NCI-H2171 treated with DMSO at 0.1 percent for 48 hours (cell line): ENCODE data around the gene CCNY.
"Not testable (repeated sequence)": the region's sequence is repeated elsewhere in the genome, so short reads cannot be mapped to it uniquely, and the experiment has no call there.

Experiments
- DNase-seq: peaks from one replicate; lab custom pipeline; 2025; lab: John Stamatoyannopoulos, UW

Gene CCNY

DNA sequence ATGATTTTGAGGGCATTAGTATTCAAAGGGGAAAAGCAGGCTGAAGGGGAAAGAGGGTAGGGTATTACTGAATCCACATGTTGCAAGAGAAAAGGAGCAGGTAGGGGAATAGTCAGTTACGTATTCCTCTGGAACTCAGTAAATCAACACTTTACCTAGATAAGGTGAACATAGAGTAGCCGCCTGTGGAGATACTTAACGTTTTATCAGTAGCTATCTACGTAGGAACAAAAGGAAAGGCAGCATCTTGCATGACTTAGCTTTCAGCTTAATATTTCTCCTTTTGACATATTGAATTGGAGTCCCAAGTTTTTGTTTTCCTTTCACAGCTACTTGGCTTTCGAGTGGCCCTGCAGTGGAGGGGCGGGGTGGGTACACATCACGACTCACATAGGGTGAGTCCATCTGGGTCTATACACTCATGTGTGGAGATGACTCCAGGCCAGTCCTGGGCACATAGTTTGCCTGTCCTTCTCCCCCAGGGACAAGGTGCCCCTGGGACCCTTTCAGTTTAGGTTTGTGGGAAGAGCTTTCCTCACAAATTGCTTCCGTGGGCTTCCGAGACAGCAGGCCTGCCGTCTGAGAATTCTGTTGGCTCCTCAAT is 48.1 kb downstream of the CCNY start:
- no peak for DNase-seq

DNA sequence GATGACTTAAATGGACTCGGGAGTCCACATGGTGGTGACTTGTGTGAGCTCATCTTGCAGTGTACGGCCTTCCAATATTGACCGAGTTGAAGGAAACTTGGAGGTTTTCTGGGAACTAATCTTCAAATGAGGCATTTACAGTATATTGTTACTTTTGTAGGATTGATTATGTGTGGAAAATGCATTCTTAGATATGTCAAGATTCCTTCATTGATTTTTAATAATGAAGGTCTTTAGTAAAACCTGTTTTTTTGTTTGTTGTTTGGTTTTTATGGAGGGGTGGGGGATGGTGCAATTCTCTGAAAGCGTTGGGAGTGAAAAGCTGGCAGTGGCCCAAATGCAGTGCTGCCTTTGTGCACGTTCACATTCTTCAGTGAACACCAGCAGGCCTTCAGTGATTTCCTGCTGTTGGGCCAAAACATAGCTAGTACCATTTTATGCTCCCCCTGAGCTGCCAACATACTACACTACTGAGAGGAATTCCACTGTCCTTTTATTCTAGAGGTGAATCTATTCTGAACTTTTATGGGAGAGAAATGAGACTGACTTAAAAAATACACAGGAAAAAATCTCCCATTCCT is 50.4 kb downstream of the CCNY start:
- DNase-seq, result no peak

GRCh38 chr10:35387768-35388167 is 51.5 kb downstream of the CCNY start:
- no peak for DNase-seq

GRCh38 chr10:35388197-35388596 is 51.9 kb downstream of the CCNY start:
- no peak for DNase-seq

- no peak for DNase-seq
Observed at GRCh38 chr10:35388682-35389081, 52.4 kb downstream of the CCNY start.

DNA sequence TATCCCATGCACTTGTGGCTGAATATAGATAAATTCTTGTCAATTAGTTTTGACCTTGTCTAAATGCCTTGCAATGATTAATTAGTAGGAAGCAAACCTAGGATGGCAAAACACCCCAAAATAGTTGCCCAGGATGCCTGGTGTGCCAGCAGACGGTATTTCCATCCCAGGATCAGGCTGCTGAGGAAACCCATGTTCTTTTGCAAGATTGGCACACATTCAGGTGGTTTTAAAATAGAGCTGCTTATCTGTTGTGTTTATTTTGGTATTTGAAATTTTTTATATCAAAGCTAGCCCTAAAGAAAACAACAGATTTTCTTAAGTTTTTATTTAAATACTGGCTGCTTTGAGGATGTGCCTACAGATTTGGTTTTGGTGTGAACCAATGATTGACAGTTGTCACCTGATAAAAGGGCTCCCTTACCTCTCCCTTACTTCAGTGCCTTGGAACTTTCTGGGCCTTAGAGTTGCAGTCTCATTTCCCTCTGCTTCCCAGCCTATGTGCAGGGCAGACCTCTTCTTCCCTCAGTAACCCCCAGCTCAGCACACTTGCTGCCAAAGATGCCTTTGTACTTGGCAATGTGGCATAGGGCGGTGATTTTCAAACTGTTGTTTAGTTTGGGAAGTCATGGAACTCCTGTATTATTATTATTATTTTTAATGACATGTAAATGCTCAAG is 54.0 kb downstream of the CCNY start:
- DNase-seq, result no peak

- no peak for DNase-seq
Observed at GRCh38 chr10:35390843-35391152, 54.5 kb downstream of the CCNY start.

DNA sequence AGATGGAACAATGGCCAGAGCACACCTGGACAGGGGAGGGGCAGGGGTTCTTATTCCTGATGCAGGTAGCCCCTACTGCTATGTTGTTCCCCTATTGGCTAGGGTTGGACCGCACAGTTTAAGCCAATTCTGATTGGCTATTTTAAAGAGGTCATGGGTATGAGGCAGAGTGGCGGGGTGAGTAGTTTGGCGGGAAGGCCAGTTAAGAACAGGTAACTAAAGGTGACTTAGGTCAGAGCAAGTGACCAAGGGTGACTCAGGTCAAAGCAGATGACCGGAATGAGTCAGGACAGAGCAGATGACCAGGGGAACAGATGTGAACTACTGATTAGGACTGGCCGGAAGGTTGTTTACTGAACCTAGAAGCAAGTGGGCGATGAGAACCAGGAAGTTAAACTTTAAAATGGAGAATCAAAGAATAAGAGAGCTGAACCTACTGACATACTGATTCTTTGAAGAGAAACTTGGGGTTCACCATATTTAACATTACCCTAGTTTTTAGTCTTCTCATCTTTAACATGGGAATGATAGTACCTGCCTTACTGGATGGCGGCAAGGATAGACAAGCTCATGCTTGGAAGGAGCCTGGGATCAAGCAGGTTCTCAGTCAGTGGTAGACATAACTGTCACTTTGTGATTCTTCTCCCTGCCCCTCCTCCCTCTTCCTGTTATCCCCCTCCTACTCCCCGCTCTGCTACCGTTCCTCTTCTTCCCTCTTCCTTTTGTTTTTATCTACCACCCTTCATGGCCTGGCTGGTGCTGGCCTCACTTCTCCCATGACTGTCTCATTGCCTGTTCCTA is 55.0 kb downstream of the CCNY start:
- no peak for DNase-seq

DNA sequence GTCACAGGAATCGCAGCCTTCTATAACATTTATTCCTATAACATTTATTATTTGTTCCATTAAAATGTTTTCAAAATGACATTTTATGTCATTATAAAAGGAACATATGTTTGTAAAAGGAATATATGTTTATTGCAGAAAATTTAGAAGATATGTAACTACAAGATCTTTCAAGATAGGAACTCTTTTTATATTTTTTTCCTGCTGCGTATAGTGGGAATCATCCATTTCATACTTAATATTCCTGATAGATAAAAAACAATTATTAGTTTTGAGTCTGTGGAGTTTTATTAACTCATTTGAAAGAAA is 55.6 kb downstream of the CCNY start:
- no peak for DNase-seq

GRCh38 chr10:35392482-35393228 is 56.3 kb downstream of the CCNY start:
- DNase-seq, result no peak

DNA sequence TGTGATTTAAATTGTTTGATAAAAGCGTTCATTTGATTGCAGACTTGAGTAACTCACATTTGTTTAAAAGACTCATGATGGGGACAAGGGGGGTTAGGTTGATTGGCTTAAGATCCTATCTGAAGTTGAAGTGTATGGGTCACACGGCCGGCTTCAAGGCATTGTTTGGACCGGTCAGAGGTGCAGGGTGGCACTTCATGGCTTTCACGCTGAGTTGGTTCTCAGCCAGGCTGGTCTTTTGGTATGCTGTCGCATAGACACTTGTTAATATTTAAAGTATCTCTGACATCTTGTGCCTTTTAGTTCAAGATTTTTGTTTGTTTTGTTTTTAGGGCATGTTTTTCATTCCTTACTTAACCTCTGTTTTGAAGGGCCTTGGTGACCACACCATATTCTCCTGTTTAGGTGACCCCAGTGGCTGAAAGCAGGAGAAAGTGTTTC is 58.1 kb downstream of the CCNY start:
- DNase-seq, result no peak

- no peak for DNase-seq
Observed at GRCh38 chr10:35394934-35395333, 58.6 kb downstream of the CCNY start.

GRCh38 chr10:35396560-35397434 is 60.5 kb downstream of the CCNY start:
- DNase-seq, result no peak

- no peak for DNase-seq
Observed at GRCh38 chr10:35397953-35398352, 61.6 kb downstream of the CCNY start.

DNA sequence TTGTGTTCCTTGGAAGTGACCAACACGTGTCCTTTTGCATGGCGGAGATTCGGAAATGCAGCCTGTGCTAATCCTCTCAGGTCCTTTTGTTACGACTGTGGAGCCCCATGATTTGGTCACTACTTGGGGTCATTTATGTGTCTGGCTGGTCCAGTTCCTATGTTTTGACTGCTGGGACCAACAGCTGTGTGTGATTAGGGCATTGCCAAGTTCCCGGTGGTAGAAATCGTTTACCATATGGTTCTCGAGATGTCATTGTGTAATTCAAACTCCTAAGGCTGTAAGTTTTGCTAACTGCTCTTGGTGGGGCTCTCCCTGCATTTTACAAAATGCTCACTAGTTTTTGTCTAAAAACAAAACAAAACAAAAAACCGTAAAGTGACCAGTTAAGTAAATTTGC is 62.0 kb downstream of the CCNY start:
- DNase-seq, result peak; percentile 27

DNA sequence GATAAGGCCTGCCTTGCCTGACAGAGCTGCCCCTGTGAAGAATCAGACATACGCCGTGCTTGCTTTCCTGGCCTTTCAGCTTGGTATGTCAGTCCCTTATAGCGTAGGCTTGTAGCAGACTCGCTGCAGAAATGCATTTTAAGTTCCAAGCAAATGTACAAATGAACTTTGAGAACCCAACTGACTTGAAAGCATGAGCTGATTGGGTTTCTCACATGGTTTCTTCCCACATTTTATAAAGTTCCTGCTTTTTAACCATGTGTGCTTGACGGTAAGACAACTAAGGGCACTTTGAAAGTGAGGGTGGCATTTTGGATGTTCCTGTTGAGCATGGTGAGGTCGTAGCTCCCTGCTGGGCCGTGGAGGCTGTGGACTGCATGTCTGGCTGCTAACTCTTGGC is 62.6 kb downstream of the CCNY start:
- no peak for DNase-seq

- no peak for DNase-seq
Observed at GRCh38 chr10:35399414-35400009, 63.2 kb downstream of the CCNY start.

DNA sequence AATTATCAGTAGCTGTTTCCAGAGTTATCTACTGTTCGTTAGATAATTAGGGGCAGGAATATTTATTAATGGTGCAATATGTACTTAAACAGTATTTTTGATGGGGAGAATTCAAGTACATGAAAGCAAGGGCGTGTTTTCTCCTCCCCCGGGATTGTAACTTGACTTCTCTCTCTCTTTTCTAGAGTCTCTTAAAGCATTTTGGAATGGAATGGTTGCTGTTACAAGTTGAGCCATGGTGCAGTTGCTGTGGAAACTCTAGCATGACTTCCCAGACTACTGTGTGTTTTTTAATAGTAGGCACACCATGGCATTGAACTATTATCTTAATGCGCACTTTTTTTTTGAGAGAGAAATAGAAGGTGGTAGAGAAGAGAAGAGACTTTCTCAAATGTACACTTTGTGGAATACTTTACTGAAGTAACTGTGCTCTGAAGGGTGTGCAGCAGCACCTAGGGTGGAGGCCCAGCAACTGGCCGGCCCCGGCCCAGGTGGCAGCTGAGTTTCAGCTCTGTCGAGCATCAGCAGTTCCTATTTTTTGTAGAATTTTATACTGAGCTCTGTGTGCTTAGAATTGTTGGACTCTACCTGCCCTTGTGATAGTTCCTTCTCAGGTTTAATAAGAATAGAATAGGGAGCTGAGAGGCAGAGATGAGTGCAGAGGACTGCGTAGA is 64.4 kb downstream of the CCNY start:
- no peak for DNase-seq

GRCh38 chr10:35403491-35403890 is 67.2 kb downstream of the CCNY start:
- DNase-seq, result not testable (repeated sequence)

GRCh38 chr10:35404077-35404476 is 67.8 kb downstream of the CCNY start:
- DNase-seq, result not testable (repeated sequence)
